LNCAP (cell line): ENCODE results near the gene ITPKB.

ENCODE experiments used
- CTCF ChIP-seq: fragments of 450-650 bp; IDR thresholded peaks from 2 replicates; pipeline ENCODE4 v1.5.1; 2017; ENCODE audit warnings: mild to moderate bottlenecking

Gene ITPKB

GRCh38 chr1:226661271-226661670 lies 77.8 kb downstream of the ITPKB start:
- TF ChIP-seq CTCF = no peak

- TF ChIP-seq CTCF = no peak
Measured at GRCh38 chr1:226660410-226661182, 78.5 kb downstream of the ITPKB start.

GRCh38 chr1:226659641-226660040 lies 79.4 kb downstream of the ITPKB start:
- no peak for TF ChIP-seq CTCF

DNA sequence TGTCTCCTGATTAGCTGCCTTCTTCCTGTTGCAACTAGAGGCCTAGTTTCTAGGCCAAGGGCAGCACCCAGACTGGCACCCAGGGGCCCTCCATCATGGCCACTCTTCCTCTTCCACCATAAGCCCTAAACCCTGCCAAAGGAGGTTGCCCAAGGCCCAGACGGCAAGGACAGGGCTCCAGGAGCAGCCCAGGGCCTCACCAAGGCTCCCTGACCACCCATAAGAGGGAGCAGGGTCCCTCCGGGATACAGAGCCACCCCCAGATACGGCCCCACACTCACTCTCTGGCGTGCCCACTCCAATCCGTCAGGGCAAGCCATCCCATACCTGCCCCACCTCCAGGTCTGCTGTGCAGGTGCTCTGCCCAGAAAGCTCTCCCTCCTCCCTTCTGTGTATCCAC lies 79.9 kb downstream of the ITPKB start:
- TF ChIP-seq CTCF = no peak

- TF ChIP-seq CTCF = no peak
Measured at GRCh38 chr1:226658546-226659125, 80.4 kb downstream of the ITPKB start.

DNA sequence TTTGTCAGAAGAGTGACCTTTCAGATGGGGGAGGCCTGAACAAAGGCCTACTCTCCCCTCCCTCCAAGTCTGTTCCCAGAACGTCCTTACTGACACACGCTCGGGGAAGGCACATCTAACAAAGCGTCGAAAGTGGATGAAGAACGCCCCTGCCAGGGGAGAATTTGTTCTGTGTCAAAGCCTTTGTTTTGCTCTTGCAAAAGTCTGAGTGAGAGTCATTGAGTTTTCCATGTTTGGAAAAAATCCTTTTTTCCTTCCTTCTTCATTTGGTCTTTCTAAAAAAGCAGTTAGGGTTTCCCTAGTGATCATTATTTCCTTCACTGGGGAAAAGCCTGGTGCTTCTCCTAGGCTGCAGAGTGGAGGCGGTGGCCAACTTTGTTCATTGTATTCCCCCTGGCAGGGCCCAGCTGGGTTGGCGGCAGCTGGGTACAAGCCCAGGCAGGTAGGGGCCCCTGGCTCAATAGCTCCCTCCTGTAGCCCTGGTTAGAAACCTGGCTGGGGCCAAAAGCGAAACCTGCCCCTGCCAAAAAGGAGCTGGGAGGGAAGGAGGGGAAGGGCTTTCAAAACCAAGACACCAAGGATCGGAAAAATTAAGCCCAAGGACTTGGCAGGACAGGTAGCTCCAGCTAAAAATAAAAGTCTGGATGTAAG lies 81.1 kb downstream of the ITPKB start:
- no peak for TF ChIP-seq CTCF

GRCh38 chr1:226656601-226657277 lies 82.3 kb downstream of the ITPKB start:
- TF ChIP-seq CTCF = no peak
